GM18868 (cell line): ENCODE results near the gene RAMP3.
"Not testable (repeated sequence)": the region's sequence is repeated elsewhere in the genome, so short reads cannot be mapped to it uniquely, and the experiment has no call there.

ENCODE experiments used
- ATAC-seq: cut with Tn5 transposase; IDR thresholded peaks from one replicate; pipeline ENCODE4 v1.9.1; 2021; ENCODE audit warnings: mild to moderate bottlenecking, moderate library complexity; ENCODE audit not compliant: unreplicated experiment

RAMP3 gene

DNA sequence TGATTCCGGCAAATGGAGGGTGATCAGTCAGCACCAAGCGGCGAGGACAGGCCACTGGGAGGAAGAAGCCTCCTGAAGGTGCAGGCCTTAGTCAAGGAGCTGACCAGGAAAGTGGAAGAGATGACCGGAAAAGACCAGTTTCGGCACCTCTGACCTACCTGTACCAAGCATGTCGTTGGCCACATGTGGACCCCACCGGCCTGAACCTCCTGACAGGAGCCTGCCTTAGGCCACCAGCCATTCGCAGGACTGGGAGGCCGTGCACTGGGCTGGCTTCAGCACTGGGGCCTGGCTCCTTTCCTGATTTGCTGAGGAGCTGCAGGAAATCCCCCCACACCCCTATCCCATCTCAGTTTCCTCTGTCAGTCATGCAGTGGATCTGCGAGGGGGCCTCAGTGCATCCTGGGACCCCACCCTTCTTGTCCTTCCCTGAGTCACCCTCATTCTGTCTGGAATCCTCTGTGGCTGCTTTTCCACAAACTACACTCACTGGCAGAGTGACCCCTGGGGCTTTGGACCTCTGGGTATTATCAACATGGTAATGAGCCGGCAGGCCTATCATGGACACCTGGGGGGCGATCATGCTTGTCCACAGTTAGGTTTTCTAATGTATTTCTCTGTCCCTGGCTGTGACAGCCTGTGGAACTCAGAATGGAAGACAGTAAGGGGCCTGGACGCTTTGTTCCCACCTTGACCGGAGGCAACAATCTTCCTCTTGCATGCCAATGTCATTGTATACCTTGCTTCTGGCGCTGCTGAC lies 33.0 kb downstream of the RAMP3 start:
- ATAC-seq = no peak

DNA sequence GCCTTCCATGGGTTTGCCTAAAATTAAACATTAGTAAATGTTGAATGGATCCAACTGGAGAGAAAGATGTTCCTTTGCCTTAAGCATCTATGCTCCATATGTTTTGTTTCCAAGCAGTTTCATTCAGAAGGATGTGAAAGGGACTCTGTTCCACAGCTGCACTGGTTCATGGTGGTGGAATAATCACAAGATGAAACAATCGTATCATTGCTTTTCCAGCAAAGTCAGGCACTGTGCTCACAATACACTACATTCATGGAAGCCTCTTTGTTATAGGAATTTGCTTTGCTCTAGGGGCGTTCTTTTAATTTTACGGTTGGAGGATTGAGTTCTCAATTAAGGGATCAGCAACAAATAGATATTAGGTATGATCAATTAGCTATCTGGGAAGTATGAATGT lies 33.8 kb downstream of the RAMP3 start:
- no peak for ATAC-seq

DNA sequence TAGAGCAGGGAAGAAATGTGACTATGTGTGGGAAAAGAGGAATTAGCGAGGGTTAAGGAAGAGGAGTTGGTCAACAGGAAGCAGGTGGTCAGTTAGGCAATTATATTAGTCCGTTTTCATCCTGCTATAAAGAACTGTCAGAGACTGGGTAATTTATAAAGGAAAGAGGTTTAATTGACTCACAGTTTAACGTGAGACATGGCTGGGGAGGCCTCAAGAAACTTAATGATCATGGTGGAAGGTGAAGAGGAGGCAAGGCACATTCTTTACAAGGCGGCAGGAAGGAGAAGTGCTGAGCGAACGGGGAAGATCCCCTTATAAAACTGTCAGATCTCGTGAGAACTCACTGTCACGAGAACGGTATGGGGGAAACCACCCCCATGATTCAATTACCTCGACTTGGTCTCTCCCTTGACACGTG lies 35.0 kb downstream of the RAMP3 start:
- no peak for ATAC-seq

DNA sequence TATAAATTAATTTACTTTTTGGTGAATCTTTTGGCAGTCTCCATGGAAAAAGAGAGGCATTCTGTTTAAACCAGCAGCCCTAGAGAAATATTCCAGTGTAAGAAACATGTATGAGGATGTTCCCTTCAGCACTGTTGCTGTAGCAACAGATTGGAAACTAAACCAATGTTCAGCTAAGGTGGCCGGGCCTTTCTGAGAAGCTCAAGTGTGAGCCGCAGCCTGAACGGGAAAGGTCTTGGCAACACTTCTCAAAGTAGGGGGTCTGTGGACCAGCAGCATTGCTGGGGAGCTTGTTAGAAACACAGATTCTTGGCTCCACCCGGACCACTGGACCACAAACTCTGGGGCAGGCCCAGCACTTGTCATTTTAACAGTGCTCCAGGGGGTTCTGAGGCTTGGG lies 36.2 kb downstream of the RAMP3 start:
- ATAC-seq = no peak

DNA sequence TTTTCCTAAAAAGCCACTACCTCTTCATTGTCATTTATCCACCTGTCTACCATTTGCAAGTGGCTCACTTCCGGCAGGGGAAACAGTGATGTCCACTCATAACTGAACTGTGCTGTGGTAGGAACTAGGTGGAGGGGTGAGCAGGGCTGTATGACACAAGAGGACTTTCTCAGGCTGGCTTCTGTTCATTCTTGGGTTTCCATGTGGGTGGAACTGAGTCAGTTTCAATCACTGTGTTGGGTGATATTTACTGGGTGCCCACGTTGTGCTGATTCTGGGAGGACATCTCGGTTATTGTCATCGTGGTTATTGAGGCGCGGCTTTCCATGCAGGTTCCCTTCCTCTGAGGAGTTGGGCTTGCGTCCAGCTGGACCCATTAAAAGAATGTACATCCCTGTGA lies 38.8 kb downstream of the RAMP3 start:
- ATAC-seq = peak; percentile 84

DNA sequence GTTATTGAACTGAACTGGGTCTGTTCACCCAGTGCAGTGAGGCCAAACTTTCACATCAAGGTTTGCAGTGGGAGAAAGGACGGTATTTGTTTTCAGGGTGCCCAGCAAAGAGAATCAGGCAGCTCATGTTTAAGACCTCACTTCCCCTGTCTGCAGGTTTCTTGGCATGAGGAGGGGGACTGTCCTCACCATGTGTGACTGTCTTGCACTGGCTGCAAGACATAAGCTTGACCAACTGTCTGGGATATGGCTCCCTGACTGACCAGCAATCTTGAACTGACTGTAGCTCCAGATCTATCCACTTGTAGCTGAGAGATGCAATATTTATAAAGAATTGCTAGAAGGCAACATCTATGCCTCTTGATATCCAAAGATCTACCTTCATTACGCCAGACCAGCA lies 39.9 kb downstream of the RAMP3 start:
- no peak for ATAC-seq

DNA sequence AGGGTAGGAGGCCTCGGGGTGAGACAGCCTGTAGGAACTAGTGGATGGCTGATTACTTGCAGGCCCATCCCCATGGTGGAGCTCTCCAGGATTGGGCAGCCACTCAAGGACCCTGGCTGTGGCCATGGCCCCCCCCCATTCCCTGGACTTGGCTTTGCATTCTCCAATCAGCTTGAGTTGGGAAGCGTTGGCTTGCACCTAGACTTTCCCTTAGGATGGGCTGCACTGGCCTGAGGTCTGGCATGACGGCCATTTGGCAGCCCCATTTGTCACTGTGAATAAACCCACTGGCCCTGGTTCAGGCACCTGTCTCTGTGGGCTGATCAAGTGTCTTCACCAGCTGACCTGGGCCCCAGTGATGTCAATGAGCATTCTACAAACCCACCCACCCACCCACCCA lies 41.4 kb downstream of the RAMP3 start:
- no peak for ATAC-seq

DNA sequence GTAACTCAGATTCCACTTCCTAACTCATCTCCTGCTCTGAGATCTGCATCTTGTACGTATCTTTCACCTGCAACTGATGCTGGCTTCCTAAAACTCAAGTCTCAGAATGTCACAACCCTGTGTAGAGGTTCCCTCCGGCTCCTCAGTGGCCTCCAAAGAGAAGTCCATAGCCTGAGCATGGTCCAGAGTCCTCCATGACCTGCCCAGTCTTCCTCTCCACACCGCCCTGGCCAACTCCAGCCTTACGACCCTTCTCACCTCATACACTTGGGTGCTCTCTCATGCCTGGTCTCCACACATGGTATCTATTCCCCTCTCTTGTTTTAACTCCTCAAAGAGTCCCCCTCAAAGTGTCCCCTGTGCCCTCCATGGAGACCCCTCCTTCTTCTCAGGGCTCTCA lies 41.9 kb downstream of the RAMP3 start:
- no peak for ATAC-seq

DNA sequence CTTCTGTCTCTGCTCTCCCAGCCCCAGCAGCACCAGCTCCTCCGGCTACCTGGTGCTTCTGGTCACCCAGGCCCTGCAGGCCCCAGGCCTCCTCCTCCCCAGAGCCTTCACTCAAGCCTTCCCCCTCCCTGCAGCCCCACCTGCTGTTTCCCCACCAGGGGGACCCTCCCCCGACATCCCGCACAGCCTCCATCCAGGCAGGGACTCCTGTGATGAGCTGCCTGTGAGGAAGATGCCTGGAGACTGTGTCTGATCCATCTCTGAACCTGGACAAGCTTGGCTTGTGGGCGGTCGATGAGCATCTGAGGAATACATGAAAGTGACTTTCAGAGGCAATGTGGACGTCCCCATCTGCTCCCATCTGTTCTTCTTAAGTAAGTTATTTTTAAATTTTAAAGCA lies 45.0 kb downstream of the RAMP3 start:
- ATAC-seq = no peak

DNA sequence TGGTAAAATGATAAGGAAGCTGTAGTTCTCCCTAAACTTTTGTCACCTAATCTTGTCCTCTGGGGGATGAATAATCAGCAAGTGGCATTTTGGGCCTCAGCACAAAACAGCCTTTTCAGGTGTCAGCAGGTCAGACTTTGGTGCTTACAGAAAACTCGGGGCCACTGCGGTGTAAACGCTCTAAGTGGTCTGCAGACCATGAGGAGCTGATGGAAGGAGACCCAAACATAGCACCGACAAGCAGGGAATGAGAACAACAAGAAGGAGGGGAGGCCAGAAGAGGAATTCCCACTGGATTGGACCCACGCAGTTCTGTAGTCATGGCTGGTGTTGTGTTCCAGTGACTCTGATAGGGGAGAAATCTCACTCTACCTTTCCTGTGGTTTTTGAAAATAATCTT lies 45.4 kb downstream of the RAMP3 start:
- ATAC-seq = no peak

DNA sequence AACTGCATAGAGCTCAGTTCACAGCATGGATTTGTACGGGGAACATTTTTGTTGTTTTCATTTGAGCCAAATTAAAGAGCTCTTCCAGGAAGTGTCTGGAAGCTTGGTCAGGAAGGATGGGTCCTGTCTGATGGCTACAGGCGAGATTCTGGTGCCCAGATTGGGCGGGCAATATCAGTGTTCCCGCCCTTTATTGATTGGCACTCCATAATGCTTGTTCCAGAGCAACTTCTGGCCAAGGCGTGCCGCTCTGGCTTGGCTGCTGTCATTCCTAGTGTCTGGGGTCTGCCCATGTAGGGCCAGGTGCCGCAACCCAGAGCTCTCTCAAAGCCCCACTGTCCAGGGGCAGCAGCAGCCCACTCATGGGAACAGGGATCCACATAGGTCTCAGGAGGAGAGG lies 45.9 kb downstream of the RAMP3 start:
- ATAC-seq = no peak

DNA sequence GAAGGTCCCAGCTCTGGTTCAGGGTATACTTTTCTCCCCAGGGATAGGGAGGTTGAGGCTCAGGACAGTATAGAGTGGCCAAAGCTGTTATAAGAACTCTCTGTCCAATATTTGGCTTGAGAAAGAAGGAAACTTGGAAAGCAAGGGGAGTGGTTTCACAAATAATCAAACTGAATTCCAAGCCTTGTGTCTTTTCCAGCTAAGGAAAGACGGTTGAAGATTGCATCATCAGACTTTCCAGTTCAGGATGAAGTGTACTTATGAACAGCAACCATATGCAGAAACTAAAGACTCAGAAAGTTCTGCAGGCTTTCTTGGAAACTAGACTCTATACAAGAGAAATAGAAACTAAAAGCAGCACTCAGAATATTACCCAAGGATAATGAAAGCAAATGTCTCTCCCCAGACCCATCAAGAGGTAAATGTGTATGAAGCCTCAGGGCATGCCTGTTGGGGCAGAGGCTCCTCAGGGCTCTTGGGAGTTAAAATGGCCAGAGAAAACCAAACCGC lies 46.4 kb downstream of the RAMP3 start:
- peak; percentile 64 for ATAC-seq

DNA sequence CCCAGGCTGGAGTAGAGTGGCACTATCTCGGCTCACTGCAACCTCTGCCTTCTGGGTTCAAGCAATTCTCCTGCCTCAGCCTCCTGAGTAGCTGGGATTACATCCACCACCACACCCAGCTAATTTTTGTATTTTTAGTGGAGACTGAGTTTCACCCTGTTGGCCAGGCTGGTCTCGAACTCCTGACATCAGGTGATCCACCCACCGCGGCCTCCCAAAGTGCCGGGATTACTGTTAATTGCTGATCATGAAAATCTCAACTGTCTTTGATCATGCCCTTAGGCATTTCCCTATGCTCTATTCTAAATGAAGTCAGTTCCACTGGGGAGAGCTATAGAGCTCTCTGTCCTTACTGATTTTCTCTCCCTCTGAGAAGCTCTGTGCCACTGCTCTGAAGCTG lies 48.7 kb downstream of the RAMP3 start:
- ATAC-seq = not testable (repeated sequence)

DNA sequence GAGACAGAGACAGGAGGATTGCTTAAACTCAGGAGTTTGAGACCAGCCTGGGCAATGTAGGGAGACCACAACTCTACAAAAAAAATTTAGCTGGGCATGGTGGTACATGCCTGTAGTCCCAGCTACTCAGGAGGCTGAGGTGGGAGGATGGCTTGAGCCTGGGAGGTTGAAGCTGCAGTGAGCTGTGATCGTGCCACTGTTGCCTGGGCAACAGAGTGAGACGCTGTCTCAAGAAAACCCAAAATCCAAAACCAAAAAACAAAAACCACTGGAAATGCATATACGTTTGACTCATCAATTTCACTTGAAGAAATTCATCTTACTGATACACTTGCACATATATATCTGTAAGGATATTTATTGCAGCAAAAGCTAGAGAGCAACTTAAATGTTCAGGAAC lies 52.3 kb downstream of the RAMP3 start:
- not testable (repeated sequence) for ATAC-seq

DNA sequence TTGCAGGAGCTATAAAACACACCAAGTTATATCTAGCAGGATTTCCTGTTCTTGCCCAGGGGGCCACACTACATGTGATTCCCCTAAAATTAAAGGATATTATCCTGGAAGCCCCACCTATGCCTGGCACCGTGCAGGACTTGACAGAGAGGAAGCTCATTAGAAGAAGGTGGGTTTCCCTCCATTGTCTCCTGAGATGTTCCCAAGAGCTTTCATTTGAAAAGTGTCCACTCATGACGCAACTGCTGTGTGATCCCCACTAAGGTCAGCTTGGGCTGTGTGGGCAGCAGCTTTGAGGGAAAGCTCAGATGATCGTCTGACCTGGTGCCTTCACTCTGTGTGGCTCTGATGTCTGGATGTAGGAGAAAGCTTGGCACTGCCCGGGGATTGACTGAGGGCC lies 53.5 kb downstream of the RAMP3 start:
- no peak for ATAC-seq

DNA sequence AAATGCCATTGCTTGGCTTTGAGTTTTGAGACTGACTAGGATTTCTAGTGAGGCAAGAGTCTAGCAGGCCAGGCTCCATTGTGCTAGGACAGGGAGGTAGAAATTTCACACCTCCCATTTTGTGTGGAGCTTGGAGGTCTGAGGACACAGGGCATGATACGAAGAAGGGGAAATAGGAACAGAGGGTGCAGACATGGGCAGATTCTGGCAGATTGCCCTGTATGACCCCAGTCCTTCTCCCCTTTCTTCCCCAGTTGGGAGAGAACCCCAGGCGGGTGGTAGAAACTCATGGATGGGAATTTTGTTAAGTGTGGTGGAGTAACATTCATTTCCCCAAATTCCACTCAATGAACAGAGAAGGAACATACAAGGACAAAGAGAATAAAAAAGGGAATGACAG lies 54.4 kb downstream of the RAMP3 start:
- no peak for ATAC-seq

DNA sequence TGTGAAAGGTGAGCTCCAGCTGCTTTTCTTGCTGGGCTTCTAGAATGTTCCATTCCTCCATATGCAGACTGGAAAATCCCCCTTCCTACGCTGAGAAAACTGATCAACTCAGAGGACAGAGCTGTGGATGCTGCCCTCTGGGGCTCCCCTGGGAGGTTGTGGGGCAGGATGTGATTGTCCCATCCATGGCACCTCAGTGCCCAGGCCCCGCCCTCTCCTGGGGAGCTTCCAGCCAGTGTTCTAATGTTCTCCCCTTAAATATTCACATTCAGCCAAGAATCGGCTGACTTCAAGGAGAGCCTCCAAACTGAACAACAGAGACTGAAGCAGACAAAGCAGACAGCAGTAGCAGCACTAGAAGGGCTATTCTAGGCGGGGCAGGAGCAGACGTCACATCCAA lies 55.0 kb downstream of the RAMP3 start:
- ATAC-seq = no peak

DNA sequence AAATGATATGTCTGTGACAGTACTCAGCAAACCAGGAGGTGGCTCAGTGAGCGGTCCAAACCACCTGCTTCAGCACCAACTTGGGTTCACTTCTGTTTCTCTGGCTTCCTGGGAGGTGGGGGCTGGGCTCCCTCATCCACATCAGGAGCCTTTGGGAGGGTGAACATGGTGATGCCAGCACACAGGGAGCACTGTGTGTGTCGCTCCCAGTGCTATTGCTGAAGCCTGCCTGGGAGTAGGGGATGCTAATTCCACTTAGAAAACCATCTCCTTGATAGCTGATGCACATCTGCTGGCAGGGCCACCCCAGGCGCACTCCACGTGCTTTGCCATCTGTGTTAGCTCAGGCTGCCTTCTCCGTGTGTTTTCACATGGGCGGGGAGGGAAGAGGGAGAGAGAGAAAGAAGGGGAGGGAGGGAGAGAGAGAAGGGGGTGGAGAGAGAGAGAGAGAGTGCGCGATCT lies 58.0 kb downstream of the RAMP3 start:
- ATAC-seq = no peak

DNA sequence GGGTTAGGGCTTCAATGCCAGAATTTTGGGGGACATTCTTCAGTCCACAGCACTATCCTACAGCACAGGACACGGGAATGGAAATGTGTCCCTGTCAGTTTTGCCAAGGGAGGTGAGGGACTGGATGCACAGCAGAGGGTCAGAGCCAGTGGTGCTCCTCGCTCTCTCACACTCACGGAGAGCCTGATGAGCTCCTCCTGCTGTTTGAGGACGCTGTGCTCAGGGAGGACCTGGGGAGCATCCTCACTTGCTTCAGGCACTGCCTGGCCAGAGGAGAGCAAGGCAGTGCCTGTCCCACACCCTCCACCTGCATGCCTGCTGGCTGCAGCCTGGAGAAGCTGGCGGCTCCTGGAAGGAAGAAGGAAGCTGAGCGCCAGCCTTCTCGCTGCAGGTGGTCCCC lies 58.6 kb downstream of the RAMP3 start:
- ATAC-seq = no peak

DNA sequence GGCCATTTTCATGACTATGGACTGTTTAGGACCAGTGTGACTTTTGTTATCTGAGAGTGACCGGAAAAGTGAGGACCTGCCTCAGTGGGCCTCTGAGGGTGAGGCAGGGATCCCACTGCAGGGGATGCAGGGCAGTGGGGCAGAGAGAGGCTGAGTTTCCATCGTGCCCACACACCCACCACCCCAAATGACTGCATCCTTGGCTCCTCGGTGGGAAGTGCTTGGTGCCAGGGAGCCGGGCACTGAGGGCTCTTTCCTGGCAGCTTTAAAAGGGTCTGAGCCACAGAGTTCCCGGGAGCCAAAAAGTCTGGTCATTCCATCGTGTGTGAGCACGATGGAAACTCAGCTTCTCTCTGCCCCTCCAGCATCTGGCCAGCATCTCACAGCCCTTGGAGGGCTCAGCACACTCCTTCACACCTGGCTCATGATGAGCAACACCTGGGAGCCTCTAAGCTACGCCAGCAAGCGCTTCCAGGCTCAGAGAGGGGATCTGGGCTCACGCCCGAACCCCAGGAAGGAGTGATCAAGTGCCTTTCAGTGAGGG lies 59.1 kb downstream of the RAMP3 start:
- ATAC-seq = no peak

DNA sequence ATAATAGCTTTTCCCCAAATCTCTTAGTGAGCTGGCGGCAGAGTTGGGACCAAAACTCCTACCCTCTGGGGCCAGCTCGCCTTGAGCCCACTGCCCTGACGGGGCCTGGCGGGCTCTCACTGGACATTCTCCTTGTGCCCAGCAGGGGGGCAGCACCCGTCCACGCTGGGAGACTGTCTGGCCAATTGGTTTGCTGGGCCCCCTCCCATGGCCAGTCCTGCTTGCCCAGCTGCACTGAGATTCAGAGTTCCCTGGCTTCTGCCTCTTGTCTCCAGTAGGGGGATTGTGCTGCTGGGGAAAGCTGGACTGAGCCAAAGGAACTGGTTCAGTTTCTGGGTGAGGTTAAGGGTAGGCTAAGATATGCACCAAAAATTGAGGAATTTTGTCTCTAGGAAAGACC lies 59.8 kb downstream of the RAMP3 start:
- ATAC-seq = no peak

DNA sequence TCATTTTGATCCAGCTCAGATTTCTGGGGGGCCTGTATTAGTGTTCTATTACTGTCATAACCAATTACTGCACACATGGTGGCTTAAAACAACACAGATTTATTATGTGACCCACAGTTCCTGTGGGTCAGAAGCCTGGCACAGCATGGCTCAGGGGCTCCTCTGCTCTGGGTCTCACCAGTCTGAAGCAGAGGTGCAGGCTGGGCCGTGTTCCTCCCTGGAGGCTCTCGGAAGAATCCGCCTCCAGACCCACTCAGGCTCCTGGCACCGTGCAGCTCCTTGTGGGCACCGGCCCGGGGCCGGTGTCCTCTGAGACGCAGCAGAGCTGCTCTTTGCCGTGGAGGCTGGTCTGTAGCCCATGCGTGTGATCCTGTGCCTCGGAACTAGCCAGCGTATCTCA lies 61.5 kb downstream of the RAMP3 start:
- ATAC-seq = no peak
